OCI-LY1 (cell line): ENCODE data around the gene SDR42E2.

ENCODE experiments used
- H2AFZ ChIP-seq: fragments of 200-600 bp; sonication (generic), shearing (Covaris generic); 2 replicates; pipeline ENCODE4 v1.6.0; 2014; ENCODE audit warnings: antibody characterized with exemption, mild to moderate bottlenecking, low read length
- H3F3A ChIP-seq: fragments of 200-600 bp; sonication (generic), shearing (Covaris generic); 2 replicates; pipeline ENCODE4 v1.6.0; 2014; ENCODE audit warnings: mild to moderate bottlenecking, antibody characterized with exemption, low read length, moderate library complexity; ENCODE audit not compliant: insufficient read depth
- H3K27ac ChIP-seq: fragments of 200-600 bp; sonication (generic); 2 replicates; pipeline ENCODE4 v1.5.1; 2014; ENCODE audit warnings: low read length, mixed run types, mild to moderate bottlenecking, low read depth; ENCODE audit not compliant: poor library complexity, severe bottlenecking
- H3K27me3 ChIP-seq: fragments of 200-600 bp; sonication (generic); 2 replicates; pipeline ENCODE4 v1.6.0; 2014; ENCODE audit warnings: antibody characterized with exemption, mild to moderate bottlenecking, low read length, moderate library complexity; ENCODE audit not compliant: insufficient read depth
- H3K36me3 ChIP-seq: fragments of 200-600 bp; sonication (generic); 2 replicates; pipeline ENCODE4 v1.6.1; 2014; ENCODE audit warnings: mild to moderate bottlenecking, antibody characterized with exemption, low read length, moderate library complexity, mixed read lengths; ENCODE audit not compliant: insufficient read depth
- H3K4me1 ChIP-seq: fragments of 200-600 bp; sonication (generic); 2 replicates; pipeline ENCODE4 v1.5.1; 2014; ENCODE audit warnings: mild to moderate bottlenecking, low read length, moderate library complexity; ENCODE audit not compliant: insufficient read depth, severe bottlenecking
- H3K4me2 ChIP-seq: fragments of 200-600 bp; sonication (generic), shearing (Covaris generic); 2 replicates; pipeline ENCODE4 v1.6.1; 2014; ENCODE audit warnings: low read length
- H3K4me3 ChIP-seq: fragments of 200-600 bp; sonication (generic); 2 replicates; pipeline ENCODE4 v1.5.1; 2014; ENCODE audit warnings: low read length, low read depth, mild to moderate bottlenecking, mixed read lengths; ENCODE audit not compliant: poor library complexity, severe bottlenecking
- H3K79me2 ChIP-seq: fragments of 200-600 bp; shearing (Covaris generic); 2 replicates; pipeline ENCODE4 v1.6.1; 2016; ENCODE audit warnings: mixed run types, low read length, mixed read lengths; ENCODE audit not compliant: insufficient read depth
- H3K9ac ChIP-seq: fragments of 200-600 bp; sonication (generic), shearing (Covaris generic); 2 replicates; pipeline ENCODE4 v1.6.1; 2014; ENCODE audit warnings: mild to moderate bottlenecking, low read length, mixed read lengths
- H3K9me2 ChIP-seq: fragments of 200-600 bp; sonication (generic), shearing (Covaris generic); 2 replicates; pipeline ENCODE4 v1.6.1; 2014; ENCODE audit warnings: low read depth, mild to moderate bottlenecking, low read length, mixed read lengths
- H3K9me3 ChIP-seq: fragments of 200-600 bp; shearing (Covaris generic); 2 replicates; pipeline ENCODE4 v1.6.1; 2014; ENCODE audit warnings: low read length, mixed read lengths
- H4K20me1 ChIP-seq: fragments of 200-600 bp; sonication (generic), shearing (Covaris generic); 2 replicates; pipeline ENCODE4 v1.6.0; 2016; ENCODE audit warnings: mild to moderate bottlenecking, low read length; ENCODE audit not compliant: insufficient read depth
- CTCF ChIP-seq: fragments of 200-600 bp; sonication (generic), shearing (Covaris generic); IDR thresholded peaks from 2 replicates; pipeline ENCODE4 v1.5.1; 2017; ENCODE audit warnings: mild to moderate bottlenecking, antibody characterized with exemption, low read length, moderate library complexity, mixed read lengths
- EZH2 ChIP-seq: fragments of 200-600 bp; sonication (generic), shearing (Covaris generic); IDR thresholded peaks from 2 replicates; pipeline ENCODE4 v1.8.0; 2017; ENCODE audit warnings: borderline replicate concordance, mixed run types, mild to moderate bottlenecking, antibody characterized with exemption, low read length, moderate library complexity, mixed read lengths

The SDR42E2 gene

GRCh38 chr16:22144520-22144919, 17.8 kb upstream of the SDR42E2 start:
- H2AFZ ChIP-seq: no peak overlapping the region
- no peak overlapping the region for H3K4me3 ChIP-seq
- H3K9me3 ChIP-seq: no peaks in the 10 kb centered on the region
- H3K27me3 ChIP-seq: peaks cover 3% of the 10 kb centered on the region; the same call in 1 of the 2 replicates
- no peak overlapping the region for H3K9ac ChIP-seq
- no peak overlapping the region for H3K4me2 ChIP-seq
- H4K20me1 ChIP-seq: no peaks in the 10 kb centered on the region
- no peaks in the 10 kb centered on the region for H3K9me2 ChIP-seq
- no peaks in the 10 kb centered on the region for H3K4me1 ChIP-seq
- no peak for TF ChIP-seq EZH2
- TF ChIP-seq CTCF: no peak
- no peaks in the 10 kb centered on the region for H3K36me3 ChIP-seq
- no peaks in the 10 kb centered on the region for H3K79me2 ChIP-seq
- H3F3A ChIP-seq: no peaks in the 10 kb centered on the region
- no peak overlapping the region for H3K27ac ChIP-seq

GRCh38 chr16:22147853-22148252, 14.5 kb upstream of the SDR42E2 start:
- Histone ChIP-seq H3F3A (no peaks in the 10 kb centered on the region), H3K27me3 (no peaks in the 10 kb centered on the region), H4K20me1 (no peaks in the 10 kb centered on the region), H3K27ac (no peak overlapping the region), H3K4me2 (no peak overlapping the region), H3K4me1 (no peaks in the 10 kb centered on the region), H3K79me2 (no peaks in the 10 kb centered on the region), H3K36me3 (no peaks in the 10 kb centered on the region), H3K9me2 (no peaks in the 10 kb centered on the region), H3K4me3 (no peak overlapping the region), H2AFZ (no peak overlapping the region), H3K9ac (no peak overlapping the region), H3K9me3 (no peaks in the 10 kb centered on the region)
- no peak for TF ChIP-seq CTCF
- no peak for TF ChIP-seq EZH2

GRCh38 chr16:22151246-22151998, 10.9 kb upstream of the SDR42E2 start:
- no peaks in the 10 kb centered on the region for H4K20me1 ChIP-seq
- no peak for TF ChIP-seq CTCF
- no peak for TF ChIP-seq EZH2
- H3K4me2 ChIP-seq: no peak overlapping the region
- no peaks in the 10 kb centered on the region for H3K9me3 ChIP-seq
- no peaks in the 10 kb centered on the region for H3K36me3 ChIP-seq
- no peaks in the 10 kb centered on the region for H3K27me3 ChIP-seq
- no peaks in the 10 kb centered on the region for H3K4me1 ChIP-seq
- H3F3A ChIP-seq: no peaks in the 10 kb centered on the region
- H3K4me3 ChIP-seq: no peak overlapping the region
- no peaks in the 10 kb centered on the region for H3K9me2 ChIP-seq
- no peak overlapping the region for H2AFZ ChIP-seq
- no peak overlapping the region for H3K9ac ChIP-seq
- no peak overlapping the region for H3K27ac ChIP-seq
- H3K79me2 ChIP-seq: no peaks in the 10 kb centered on the region
